Left cardiac atrium (tissue), 4 donors: ENCODE results near the gene P2RX3. TPM values are rescaled to one million over a fixed set of nuclear protein-coding genes. Genes with fewer than 3 reads are reported as not detected.
A peak's percentile ranks its signal among the peaks of the same experiment; 100 is the strongest.
"Not testable (repeated sequence)": the region's sequence is repeated elsewhere in the genome, so short reads cannot be mapped to it uniquely, and the experiment has no call there.

Source experiments
- ATAC-seq, 2 donors: fragments of 200-7000 bp; cut with Tn5 transposase; one replicate each; pipeline ENCODE4 v1.9.1; 2020; ENCODE audit warnings: mild to moderate bottlenecking in 2 of 2, moderate library complexity in 2 of 2
- DNase-seq: peaks from one replicate; pipeline ENCODE4 v3.0.0-alpha.2; 2020
- intact Hi-C, 2 donors: fragments of 100-400 bp; cut with DNase I; formaldehyde crosslinking; loops; one replicate each; pipeline versions ENCODE4 v1.14.1 to v1.15.1; 2022 to 2023
- long read RNA-seq: library from polyadenylated mRNA; unstranded; transcript quantifications from one replicate; pipeline ENCODE4 v2.0.0, GENCODE V29; 2021
- total RNA-seq, 2 donors: library from RNA; stranded (reverse); fragmentation: NEBNext Ultra II Directional; extraction: Animal tissue kit (Norgen Biotek cat#: 25700); gene quantifications; one replicate each; pipeline ENCODE4 v1.2.1, GENCODE V29; 2021
- donor health status: DM: no; HTN: yes; CAD: no.
- donor health status: DM: no; HTN: yes; CAD: no; lungs with severe emphysema.
- donor health status: DM: yes; HTN: yes; CAD: no.
- donor health status: Dilated cardiomyopathy.

P2RX3 gene
- 1 to 10 TPM in 1 of 2 donors, under 1 TPM in 1; 0.84 to 1.7 TPM for total RNA-seq
- long read RNA-seq, partial matches to known transcripts, result 0 of 2 reads
- long read RNA-seq, other reads (novel, unspliced or antisense), result 1 of 2 reads

- ATAC-seq (no peak), DNase-seq (no peak)
- intact Hi-C loops, result no loop called here
Measured at GRCh38 chr11:57338142-57338541, at the start of gene P2RX3. TSS of gene P2RX3 (plus strand) at chr11:57338352. CDS start at chr11:57338551, 199 bp downstream.

- intact Hi-C loops, result no loop called here
- DNase-seq, result no peak
- no peak for ATAC-seq
Measured at GRCh38 chr11:57288771-57289579, 49.2 kb upstream of the P2RX3 start.

GRCh38 chr11:57290288-57290687 is 47.9 kb upstream of the P2RX3 start:
- intact Hi-C loops, result no loop called here
- ATAC-seq (peak in 1 of 2 donors; percentile 37), DNase-seq (no peak)

GRCh38 chr11:57294225-57295131 is 43.7 kb upstream of the P2RX3 start:
- DNase-seq (no peak), ATAC-seq (peak; percentile 54 to 66)
- intact Hi-C loops, result no loop called here

GRCh38 chr11:57296205-57296604 is 41.9 kb upstream of the P2RX3 start:
- ATAC-seq, DNase-seq, intact Hi-C loops: not testable (repeated sequence)

- ATAC-seq, result no peak
- intact Hi-C loops, result no loop called here
Measured at GRCh38 chr11:57297221-57297620, 40.9 kb upstream of the P2RX3 start.

GRCh38 chr11:57299150-57299737 is 38.9 kb upstream of the P2RX3 start:
- ATAC-seq, result no peak
- intact Hi-C loops, result no loop called here
- DNase-seq, result no peak

More at GRCh38 chr11:57297221-57297620, 40.9 kb upstream of the P2RX3 start:
- DNase-seq, result no peak

GRCh38 chr11:57300785-57301184 is 37.4 kb upstream of the P2RX3 start:
- intact Hi-C loops, result no loop called here
- ATAC-seq (no peak), DNase-seq (no peak)

- DNase-seq (no peak), ATAC-seq (no peak)
- intact Hi-C loops, result no loop called here
Measured at GRCh38 chr11:57301711-57302423, 36.3 kb upstream of the P2RX3 start.

GRCh38 chr11:57302489-57302888 is 35.7 kb upstream of the P2RX3 start:
- DNase-seq (no peak), ATAC-seq (no peak)
- intact Hi-C loops, result no loop called here

- no peak for ATAC-seq
- intact Hi-C loops, result no loop called here
- no peak for DNase-seq
Measured at GRCh38 chr11:57303280-57303989, 34.7 kb upstream of the P2RX3 start.

- intact Hi-C loops, result no loop called here
- ATAC-seq (peak; percentile 23 to 43), DNase-seq (peak; percentile 64)
Measured at GRCh38 chr11:57303990-57304579, 34.1 kb upstream of the P2RX3 start.

GRCh38 chr11:57305523-57305922 is 32.6 kb upstream of the P2RX3 start:
- no peak for ATAC-seq
- intact Hi-C loops, result no loop called here
- DNase-seq, result no peak

- DNase-seq, result no peak
- intact Hi-C loops, result no loop called here
- ATAC-seq, result no peak
Measured at GRCh38 chr11:57306161-57306876, 31.8 kb upstream of the P2RX3 start.

GRCh38 chr11:57306940-57307565 is 31.1 kb upstream of the P2RX3 start:
- no peak for DNase-seq
- no peak for ATAC-seq

GRCh38 chr11:57307666-57308270 is 30.4 kb upstream of the P2RX3 start:
- intact Hi-C loops, result no loop called here
- no peak for DNase-seq
- no peak for ATAC-seq

More at GRCh38 chr11:57306940-57307565, 31.1 kb upstream of the P2RX3 start:
- intact Hi-C loops, result no loop called here
